Keratinocyte (primary cell): Measurements from ENCODE around the gene RCHY1. TPM values are rescaled to one million over a fixed set of nuclear protein-coding genes. Genes with fewer than 3 reads are reported as not detected.

Source experiments
- DNase-seq: peaks from one replicate; pipeline ENCODE4 v3.0.0-alpha.2; 2011; ENCODE audit warnings: low read depth, missing footprints, low spot score
- FAIRE-seq: peaks from 2 replicates; lab custom pipeline; 2011; peaks lifted over from hg19 to GRCh38; lab: Jason Lieb, UNC
- H2AFZ ChIP-seq: 2 replicates; pipeline ENCODE4 v1.6.0; 2012; ENCODE audit warnings: low read length, control low read depth, inconsistent platforms; ENCODE audit not compliant: control insufficient read depth
- H3K27ac ChIP-seq: 2 replicates; pipeline ENCODE4 v1.5.1; 2011; ENCODE audit warnings: low read length; ENCODE audit not compliant: control insufficient read depth, insufficient read depth
- H3K27me3 ChIP-seq: 3 replicates; pipeline ENCODE4 v1.6.0; 2011; ENCODE audit warnings: low read length; ENCODE audit not compliant: control insufficient read depth, insufficient read depth; ENCODE audit errors: extremely low read depth
- H3K36me3 ChIP-seq, 2 experiments: 2 replicates in 1 of 2; 3 replicates in 1 of 2; pipeline ENCODE4 v1.5.1; 2011; ENCODE audit warnings: low read length in 2 of 2, mild to moderate bottlenecking in 1 of 2; ENCODE audit not compliant: control insufficient read depth in 2 of 2, insufficient read depth in 2 of 2; ENCODE audit errors: extremely low read depth in 1 of 2
- H3K4me1 ChIP-seq: 3 replicates; pipeline ENCODE4 v1.5.1; 2011; ENCODE audit warnings: low read length; ENCODE audit not compliant: control insufficient read depth, insufficient read depth; ENCODE audit errors: extremely low read depth
- H3K4me2 ChIP-seq: 3 replicates; pipeline ENCODE4 v1.6.0; 2011; ENCODE audit warnings: low read depth, low read length; ENCODE audit not compliant: control insufficient read depth, insufficient read depth; ENCODE audit errors: extremely low read depth
- H3K4me3 ChIP-seq, 3 experiments: fragments of 200-600 bp in 1 of 3; sonication (generic) in 1 of 3; 2 replicates in 2 of 3; 3 replicates in 1 of 3; pipeline ENCODE4 v1.5.1; 2011 to 2016; ENCODE audit warnings: low read length in 3 of 3, mild to moderate bottlenecking in 3 of 3, control low read depth in 2 of 3, inconsistent platforms in 1 of 3, low read depth in 1 of 3, mixed read lengths in 1 of 3, mixed run types in 1 of 3, moderate library complexity in 1 of 3; ENCODE audit not compliant: control insufficient read depth in 2 of 3, insufficient read depth in 2 of 3; ENCODE audit errors: extremely low read depth in 1 of 3
- H3K79me2 ChIP-seq: 2 replicates; pipeline ENCODE4 v1.6.0; 2012; ENCODE audit warnings: low read length; ENCODE audit not compliant: control insufficient read depth, insufficient read depth
- H3K9ac ChIP-seq: 3 replicates; pipeline ENCODE4 v1.6.0; 2011; ENCODE audit warnings: low read length; ENCODE audit not compliant: control insufficient read depth, insufficient read depth; ENCODE audit errors: extremely low read depth
- H3K9me1 ChIP-seq: 3 replicates; pipeline ENCODE4 v1.6.0; 2011; ENCODE audit warnings: low read length; ENCODE audit not compliant: control insufficient read depth, insufficient read depth; ENCODE audit errors: extremely low read depth
- H3K9me3 ChIP-seq: 2 replicates; pipeline ENCODE4 v1.5.1; 2012; ENCODE audit warnings: low read depth, low read length; ENCODE audit not compliant: control insufficient read depth
- H4K20me1 ChIP-seq: 3 replicates; pipeline ENCODE4 v1.6.0; 2011; ENCODE audit warnings: low read length; ENCODE audit not compliant: control insufficient read depth, insufficient read depth; ENCODE audit errors: extremely low read depth
- CTCF ChIP-seq, 3 experiments: IDR thresholded peaks in 1 of 3; conservative IDR thresholded peaks in 1 of 3; optimal IDR thresholded peaks in 1 of 3; 2 replicates in 2 of 3; 3 replicates in 1 of 3; pipeline versions ENCODE3 to v1.5.1; 2011; ENCODE audit warnings: low read length in 3 of 3, mild to moderate bottlenecking in 3 of 3, moderate library complexity in 2 of 3, control low read depth in 1 of 3, inconsistent platforms in 1 of 3; ENCODE audit not compliant: insufficient read depth in 2 of 3; ENCODE audit errors: extremely low read depth in 1 of 3
- EZH2 ChIP-seq: IDR thresholded peaks from one replicate; pipeline ENCODE4 v1.6.1; 2012; ENCODE audit warnings: inconsistent platforms, mild to moderate bottlenecking, low read length, moderate library complexity
- dilution Hi-C: fragments of 300-500 bp; cut with MboI; formaldehyde crosslinking; loops from one replicate; pipeline ENCODE4 v1.7.0; 2020; ENCODE audit warnings: low sequenced_read_pairs; ENCODE audit not compliant: extremely low pct_ligation_motif_present
- polyA plus RNA-seq, 5 experiments: library from polyadenylated mRNA; depleted of rRNA in 3 of 5; stranded (reverse) in 3 of 5; stranded (forward) in 1 of 5; unstranded in 1 of 5; fragments of >200 nt; gene quantifications; 1 replicate in 1 of 5; 2 replicates in 3 of 5; 3 replicates in 1 of 5; pipeline versions ENCODE4 v1.2.1 to v1.2.3, GENCODE V29; 2011 to 2012; ENCODE audit warnings: missing spikeins in 2 of 5, low read depth in 1 of 5, low replicate concordance in 1 of 5

Gene RCHY1
- polyA plus RNA-seq, 1 donor (not counting 4 experiments of a cell fraction or from before 2014, with no cell fraction given) = 29.0 TPM

DNA sequence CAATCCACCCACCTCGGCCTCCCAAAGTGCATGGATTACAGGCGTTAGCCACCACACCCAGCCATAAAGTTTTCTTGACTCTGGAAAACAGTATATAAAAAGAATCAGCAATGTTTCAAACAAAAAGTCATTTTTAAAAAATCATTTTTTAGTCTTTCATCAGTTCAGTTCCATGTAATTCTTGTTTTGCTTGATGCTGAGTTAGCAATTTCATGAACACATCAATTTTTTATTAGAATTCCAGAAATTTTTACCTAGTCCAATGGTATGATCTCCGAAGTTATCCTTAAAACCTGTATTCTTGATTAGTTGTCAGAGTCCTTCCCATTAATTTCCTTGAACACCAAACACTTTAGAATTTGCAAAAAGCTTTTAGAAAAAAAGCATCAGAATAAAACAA lies 56.8 kb downstream of the RCHY1 start:
- H4K20me1 ChIP-seq = no peaks in the 10 kb centered on the region
- H3K9ac ChIP-seq = no peak overlapping the region
- dilution Hi-C loops = no loop called here
- no peak overlapping the region for H3K4me3 ChIP-seq
- H3K9me3 ChIP-seq = no peaks in the 10 kb centered on the region
- H3K9me1 ChIP-seq = no peaks in the 10 kb centered on the region
- no peaks in the 10 kb centered on the region for H3K4me1 ChIP-seq
- no peak for FAIRE-seq
- H3K36me3 ChIP-seq = no peaks in the 10 kb centered on the region
- no peak overlapping the region for H3K27ac ChIP-seq
- TF ChIP-seq EZH2 (no peak), CTCF (optimal IDR thresholded peaks at IDR 0.05 in 1 of 3, IDR thresholded peaks at IDR 0.05 in 1 of 3, conservative IDR thresholded peaks at IDR 0.05 in 1 of 3; ENCODE audit: extremely low read depth in 1 of 3, insufficient read depth in 2 of 3, low read length in 3 of 3) (no peak)
- H3K79me2 ChIP-seq = no peaks in the 10 kb centered on the region
- H3K4me2 ChIP-seq = no peak overlapping the region
- H2AFZ ChIP-seq = no peak overlapping the region
- H3K27me3 ChIP-seq = no peaks in the 10 kb centered on the region
- DNase-seq = no peak

DNA sequence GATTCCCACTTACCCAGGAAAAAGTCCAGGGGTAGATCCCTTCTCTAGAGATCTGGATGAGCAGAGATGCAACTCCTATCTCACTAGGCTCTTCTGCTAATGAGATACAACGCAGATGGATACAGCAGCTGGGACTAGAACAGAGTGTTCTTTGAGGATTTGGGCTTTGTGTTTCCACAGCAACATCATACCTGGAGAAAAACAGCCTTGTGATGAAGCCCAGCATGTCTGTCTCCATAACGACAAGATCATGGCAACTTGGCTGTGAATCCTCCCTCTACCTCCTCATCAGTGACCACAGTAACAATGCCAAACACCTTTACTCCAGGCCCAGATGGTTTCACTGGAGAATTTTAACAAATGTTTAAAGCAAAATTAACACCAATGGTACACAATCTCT lies 80.1 kb downstream of the RCHY1 start:
- no peaks in the 10 kb centered on the region for H3K9me3 ChIP-seq
- no peaks in the 10 kb centered on the region for H3K36me3 ChIP-seq
- no peak overlapping the region for H3K4me3 ChIP-seq
- no peak for FAIRE-seq
- H3K4me1 ChIP-seq = no peaks in the 10 kb centered on the region
- no peaks in the 10 kb centered on the region for H4K20me1 ChIP-seq
- TF ChIP-seq CTCF (optimal IDR thresholded peaks at IDR 0.05 in 1 of 3, IDR thresholded peaks at IDR 0.05 in 1 of 3, conservative IDR thresholded peaks at IDR 0.05 in 1 of 3; ENCODE audit: extremely low read depth in 1 of 3, insufficient read depth in 2 of 3, low read length in 3 of 3) = no peak
- TF ChIP-seq EZH2 = no peak
- DNase-seq = no peak
- H3K9me1 ChIP-seq = no peaks in the 10 kb centered on the region
- no peak overlapping the region for H3K27ac ChIP-seq
- no peaks in the 10 kb centered on the region for H3K79me2 ChIP-seq
- no peaks in the 10 kb centered on the region for H3K27me3 ChIP-seq
- H3K4me2 ChIP-seq = no peak overlapping the region
- dilution Hi-C loops = no loop called here
- no peak overlapping the region for H3K9ac ChIP-seq
- no peak overlapping the region for H2AFZ ChIP-seq
